ENCODE data around the gene DESI2. TPM values are rescaled to one million over a fixed set of nuclear protein-coding genes. Genes with fewer than 3 reads are reported as not detected.
A peak's percentile ranks its signal among the peaks of the same experiment; 100 is the strongest.

The DESI2 gene
- total and polyA plus RNA-seq, 8 donors, result 4.9 to 13.2 (median 7.0) TPM

DNA sequence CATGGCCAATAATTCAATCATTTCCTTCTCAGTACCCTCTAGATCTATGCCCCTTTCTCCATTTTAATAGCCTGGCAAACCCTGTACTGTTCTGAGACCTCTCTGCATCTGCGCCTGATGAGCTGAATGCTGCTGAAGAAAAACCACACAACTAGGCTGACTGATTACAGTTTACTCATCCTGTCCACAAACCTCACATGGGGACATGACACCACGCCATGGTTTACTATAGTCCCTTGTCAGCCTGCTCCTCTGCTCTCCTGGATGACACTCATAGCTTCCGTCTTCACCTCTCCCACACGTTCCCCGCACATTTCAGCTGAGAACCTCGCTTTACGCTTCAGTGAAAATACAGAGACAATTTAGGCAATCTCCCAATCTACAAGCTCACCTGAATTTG, 59.7 kb downstream of the DESI2 start:
- ATAC-seq (no peak), DNase-seq (no peak), FAIRE-seq (no peak)
- Histone ChIP-seq H3K9me3 (no peaks in the 10 kb centered on the region), H3K4me1 (no peaks in the 10 kb centered on the region), H3K27ac (no peak overlapping the region), H3K4me3 (no peak overlapping the region), H3K27me3 (no peaks in the 10 kb centered on the region), H3K36me3 (no peaks in the 10 kb centered on the region)
- WGBS, 2 donors, result 91 to 96% methylated on average over 7 of the region's 7 CpGs
- TF ChIP-seq, protein P1, sequence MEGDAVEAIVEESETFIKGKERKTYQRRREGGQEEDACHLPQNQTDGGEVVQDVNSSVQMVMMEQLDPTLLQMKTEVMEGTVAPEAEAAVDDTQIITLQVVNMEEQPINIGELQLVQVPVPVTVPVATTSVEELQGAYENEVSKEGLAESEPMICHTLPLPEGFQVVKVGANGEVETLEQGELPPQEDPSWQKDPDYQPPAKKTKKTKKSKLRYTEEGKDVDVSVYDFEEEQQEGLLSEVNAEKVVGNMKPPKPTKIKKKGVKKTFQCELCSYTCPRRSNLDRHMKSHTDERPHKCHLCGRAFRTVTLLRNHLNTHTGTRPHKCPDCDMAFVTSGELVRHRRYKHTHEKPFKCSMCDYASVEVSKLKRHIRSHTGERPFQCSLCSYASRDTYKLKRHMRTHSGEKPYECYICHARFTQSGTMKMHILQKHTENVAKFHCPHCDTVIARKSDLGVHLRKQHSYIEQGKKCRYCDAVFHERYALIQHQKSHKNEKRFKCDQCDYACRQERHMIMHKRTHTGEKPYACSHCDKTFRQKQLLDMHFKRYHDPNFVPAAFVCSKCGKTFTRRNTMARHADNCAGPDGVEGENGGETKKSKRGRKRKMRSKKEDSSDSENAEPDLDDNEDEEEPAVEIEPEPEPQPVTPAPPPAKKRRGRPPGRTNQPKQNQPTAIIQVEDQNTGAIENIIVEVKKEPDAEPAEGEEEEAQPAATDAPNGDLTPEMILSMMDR (IDR thresholded peaks at IDR 0.05), result no peak
- intact Hi-C loops (cut with DNase I), result no loop called here

DNA sequence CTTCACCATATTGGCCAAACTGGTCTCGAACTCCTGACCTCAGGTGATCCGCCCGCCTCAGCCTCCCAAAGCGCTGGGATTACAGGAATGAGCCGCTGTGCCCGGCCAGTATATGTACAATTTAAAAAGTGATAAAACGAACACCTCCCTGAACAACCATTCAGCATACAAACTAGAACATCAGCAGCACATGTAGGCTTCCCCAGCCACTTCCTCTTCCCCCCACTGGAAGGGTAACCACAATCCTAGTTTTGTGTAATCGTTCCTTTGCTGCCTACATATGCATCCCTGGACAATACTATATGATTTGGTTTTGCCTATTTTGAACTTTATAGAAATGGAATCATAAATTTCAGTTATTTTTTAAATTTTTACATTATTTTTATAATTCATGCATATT, 60.4 kb downstream of the DESI2 start:
- no peaks in the 10 kb centered on the region for H3K27me3 ChIP-seq
- no peak overlapping the region for H3K27ac ChIP-seq
- intact Hi-C loops (cut with DNase I), result no loop called here
- TF ChIP-seq, protein P1 (IDR thresholded peaks at IDR 0.05), result no peak
- ATAC-seq (no peak), DNase-seq (no peak), FAIRE-seq (no peak)
- WGBS, 2 donors, result 86 to 90% methylated on average over 8 of the region's 8 CpGs
- H3K9me3 ChIP-seq, result no peaks in the 10 kb centered on the region
- no peak overlapping the region for H3K4me3 ChIP-seq
- no peaks in the 10 kb centered on the region for H3K4me1 ChIP-seq
- no peaks in the 10 kb centered on the region for H3K36me3 ChIP-seq

DNA sequence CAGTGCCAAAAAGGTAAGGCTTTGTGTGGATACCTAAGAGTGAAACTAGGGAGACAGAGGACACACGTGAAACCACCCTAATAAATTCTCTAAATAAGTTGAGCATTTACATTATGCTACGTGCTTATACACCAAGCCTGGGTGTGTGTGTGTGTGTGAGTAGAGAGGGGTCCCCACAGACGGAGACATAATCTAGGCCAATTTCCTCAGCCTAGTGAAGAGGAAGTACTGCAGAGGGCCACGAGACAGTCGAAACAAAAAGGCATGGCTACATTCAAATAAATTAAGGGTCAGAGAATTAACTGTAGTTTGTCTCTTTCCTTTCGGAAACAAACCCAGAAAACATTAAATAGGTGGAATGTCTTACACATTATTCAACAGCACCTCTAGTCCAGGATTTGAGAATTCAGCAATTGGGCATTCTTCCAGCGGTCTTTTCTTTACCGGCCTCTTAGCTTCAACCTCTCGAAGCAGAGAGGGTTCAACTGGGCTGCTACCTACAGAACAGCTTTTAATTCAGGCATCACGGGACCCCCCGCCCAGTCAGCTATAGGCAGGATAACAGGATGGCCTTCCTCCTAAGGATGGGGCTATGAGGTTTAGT, 75.0 kb downstream of the DESI2 start:
- 91 to 94% methylated on average over 11 of the region's 11 CpGs for whole genome bisulfite sequencing, 2 donors

DNA sequence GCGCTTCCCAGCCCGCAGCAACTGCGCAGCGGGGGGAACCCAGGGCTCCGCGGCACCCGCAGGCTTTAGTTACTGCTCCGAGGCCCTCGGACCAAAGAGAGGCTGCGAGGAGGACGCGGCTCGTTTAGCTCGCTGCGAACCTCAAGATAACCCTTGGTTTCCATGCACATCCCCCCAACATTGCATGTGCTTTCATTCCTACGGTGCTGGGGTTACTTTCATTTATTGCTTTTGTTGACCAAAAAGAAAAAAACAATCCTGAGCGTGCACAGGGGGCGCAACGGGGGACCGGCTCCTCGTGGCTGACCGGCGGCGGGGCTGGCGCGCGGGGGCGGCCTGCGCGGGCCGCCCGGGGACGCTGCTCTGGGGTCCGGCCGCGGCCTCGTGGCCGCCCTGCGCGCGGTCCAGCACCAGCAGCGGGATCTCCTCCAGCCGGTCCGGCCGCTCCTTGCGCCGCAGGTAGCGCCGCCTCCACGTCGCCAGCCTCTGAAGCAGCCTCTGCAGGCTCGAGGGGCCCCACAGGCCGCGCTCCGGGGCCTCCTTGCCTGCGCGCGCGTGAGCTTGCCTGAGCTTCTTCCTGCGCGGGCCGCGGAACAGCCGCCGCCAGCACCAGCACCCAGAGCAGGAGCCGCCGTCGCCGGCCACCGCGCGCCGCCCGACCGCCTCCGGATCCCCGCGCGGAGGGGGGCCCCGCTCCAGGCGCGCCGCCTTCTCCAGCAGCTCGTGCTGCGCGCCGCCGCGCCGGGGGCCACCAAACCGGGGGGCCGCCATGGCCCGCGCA, 77.4 kb downstream of the DESI2 start:
- no peak for FAIRE-seq
- H3K4me3 ChIP-seq, result peak overlapping the region; percentile 26 to 57 (median 44)
- ATAC-seq, result peak; percentile 52 to 86 (median 72)
- H3K27ac ChIP-seq, result no peak overlapping the region
- H3K27me3 ChIP-seq, result no peaks in the 10 kb centered on the region
- TF ChIP-seq, protein P1 (IDR thresholded peaks at IDR 0.05), result no peak
- H3K9me3 ChIP-seq, result no peaks in the 10 kb centered on the region
- no peaks in the 10 kb centered on the region for H3K36me3 ChIP-seq
- no peaks in the 10 kb centered on the region for H3K4me1 ChIP-seq
- 0 to 1% methylated on average over 52 to 94 of the region's 94 CpGs for whole genome bisulfite sequencing, 2 donors
- intact Hi-C loops (cut with DNase I), result no loop called here
- DNase-seq, result peak; percentile 25 to 77 (median 31)

More for the DNA sequence above, 75.0 kb downstream of the DESI2 start:
- ATAC-seq (no peak), FAIRE-seq (no peak), DNase-seq (no peak)
- intact Hi-C loops (cut with DNase I), result no loop called here
- Histone ChIP-seq H3K4me3 (no peak overlapping the region), H3K9me3 (no peaks in the 10 kb centered on the region), H3K27me3 (no peaks in the 10 kb centered on the region), H3K4me1 (no peaks in the 10 kb centered on the region), H3K27ac (no peak overlapping the region), H3K36me3 (no peaks in the 10 kb centered on the region)
- TF ChIP-seq, protein P1 (IDR thresholded peaks at IDR 0.05), result no peak

DNA sequence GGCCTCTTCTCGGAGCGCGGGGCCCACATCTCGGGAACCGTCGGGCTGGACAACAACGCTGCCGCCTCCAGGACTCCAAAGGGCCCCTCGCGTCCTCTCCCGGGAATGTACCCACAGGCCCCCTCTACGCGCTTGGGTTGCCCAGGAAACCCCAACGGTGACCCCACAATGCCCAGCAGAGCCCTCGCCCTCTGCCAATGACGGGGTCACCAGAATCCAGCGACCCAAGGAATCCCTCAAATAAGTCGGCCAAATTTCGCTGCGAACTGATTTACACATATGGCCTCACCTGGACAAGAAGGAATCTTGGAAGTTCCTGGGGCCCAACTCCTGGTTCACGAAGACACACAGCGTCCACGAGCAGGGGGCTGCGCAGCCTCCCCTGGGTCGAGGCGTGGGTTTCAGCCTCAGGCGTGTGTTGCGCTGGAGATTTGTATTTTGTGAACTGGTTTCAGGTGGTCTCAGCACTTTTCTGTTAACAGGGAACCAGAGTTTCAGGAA, 78.1 kb downstream of the DESI2 start:
- FAIRE-seq (no peak), DNase-seq (peak in 1 of 6 donors; percentile 14)

More for the DNA sequence above, 78.1 kb downstream of the DESI2 start:
- Histone ChIP-seq H3K27ac (no peak overlapping the region), H3K4me1 (no peaks in the 10 kb centered on the region), H3K4me3 (peak overlapping the region; percentile 26 to 57 (median 44)), H3K36me3 (no peaks in the 10 kb centered on the region), H3K27me3 (no peaks in the 10 kb centered on the region), H3K9me3 (no peaks in the 10 kb centered on the region)
- ATAC-seq, result no peak
- WGBS, 2 donors, result 59 to 62% methylated on average over 28 of the region's 28 CpGs
- TF ChIP-seq, protein P1 (IDR thresholded peaks at IDR 0.05), result no peak
- intact Hi-C loops (cut with DNase I), result no loop called here

Measured in pancreas (tissue), 10 donors.